Thoracic aorta endothelial cell (primary cell): ENCODE measurements around the gene SLC51A. TPM values are rescaled to one million over a fixed set of nuclear protein-coding genes. Genes with fewer than 3 reads are reported as not detected.

Experiments used
- small RNA-seq: library from RNA; depleted of rRNA; stranded (forward); fragments of <200 nt; gene quantifications from one replicate; pipeline ENCODE3, GENCODE V24; 2012
- total RNA-seq: library from RNA; depleted of rRNA; stranded (reverse); fragments of >200 nt; gene quantifications from 2 replicates; pipeline ENCODE4 v1.2.3, GENCODE V29; 2012

SLC51A gene
- total RNA-seq, result not detected in 2 replicates

GRCh38 chr3:196216089-196216564, at the start of gene SLC51A:
Gene SLC51A, plus strand, starts transcription at chr3:196216534. Its CDS starts 179 bp downstream, at chr3:196216713.

DNA sequence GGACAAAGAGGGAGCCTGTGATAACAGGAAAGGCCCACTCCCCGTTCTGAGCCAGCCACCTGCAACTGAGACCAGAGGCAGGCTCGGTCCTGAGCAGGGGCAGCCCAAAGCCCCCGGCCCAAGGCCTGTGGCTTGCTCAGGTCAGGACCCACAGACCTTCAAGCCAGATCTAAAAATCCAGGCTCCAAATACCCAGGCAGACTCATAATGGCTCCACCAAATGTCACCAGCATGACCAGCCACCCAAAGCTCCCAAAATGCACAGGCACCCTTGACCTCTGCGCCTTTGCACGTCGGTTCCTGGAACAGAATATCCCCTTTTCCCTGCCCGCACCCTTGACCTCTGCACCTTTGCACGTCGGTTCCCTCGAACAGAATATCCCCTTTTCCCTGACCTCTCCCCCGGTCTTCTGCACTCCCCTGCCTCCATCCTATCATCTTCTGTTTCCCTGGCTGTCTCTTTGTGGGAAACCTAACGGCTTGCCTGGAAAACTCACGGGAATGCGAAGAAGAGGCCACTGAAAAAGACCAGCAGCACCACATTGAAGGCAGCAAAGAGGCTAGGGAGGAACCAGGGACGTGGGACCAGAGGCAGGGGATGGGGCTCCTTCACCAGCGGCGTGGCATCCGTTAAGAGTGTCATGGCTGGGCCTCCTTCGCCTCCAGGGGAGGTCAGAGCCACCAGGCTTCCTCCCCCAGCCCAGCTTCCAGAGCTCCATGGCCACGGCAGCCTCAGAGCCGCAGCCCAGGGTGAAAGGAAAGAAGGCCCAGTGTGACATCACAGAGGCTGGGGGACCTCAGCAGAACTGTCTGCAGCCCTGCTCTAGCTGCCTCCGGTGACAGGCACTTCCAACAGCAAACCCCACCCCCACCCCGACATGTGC, 5.4 kb upstream of the SLC51A start, which contains the start of gene ZDHHC19:
ZDHHC19 (minus strand) TSS at position 728 of the 884 bp plus-strand sequence; CDS start at position 643, 85 bp downstream.

Small RNAs within 50 kb of the gene (small RNA-seq; reads per million reads assigned to genes)
- gene RF00019, result not detected

Other genes with a start within 250 kb of the SLC51A start
- 288 and 332 TPM in 2 replicates for gene TFRC, start 134.4 kb upstream of the SLC51A start, total RNA-seq
- gene ZDHHC19, start 5.1 kb upstream of the SLC51A start, total RNA-seq, result not detected in 2 replicates
- gene PCYT1A, start 71.2 kb downstream of the SLC51A start, total RNA-seq, result 104 TPM in 2 replicates
- gene DYNLT2B, start 101.7 kb downstream of the SLC51A start, total RNA-seq, result 9.3 and 13.2 TPM in 2 replicates
- gene TM4SF19, start 121.9 kb downstream of the SLC51A start, total RNA-seq, result not detected in 2 replicates
- gene UBXN7, start 215.9 kb downstream of the SLC51A start, total RNA-seq, result 28.1 and 33.0 TPM in 2 replicates